Neural cell (in vitro differentiated cells): ENCODE measurements around the gene NLN.

ENCODE experiments used
- POLR2AphosphoS5 ChIP-seq: IDR thresholded peaks from 2 replicates; pipeline ENCODE4 v1.6.1; 2012
- RAD21 ChIP-seq: fragments of 450-650 bp; conservative IDR thresholded peaks from 2 replicates; pipeline ENCODE4 v1.6.1; 2014; ENCODE audit warnings: antibody characterized with exemption, mild to moderate bottlenecking, moderate library complexity
- TAF1 ChIP-seq: IDR thresholded peaks from 2 replicates; pipeline ENCODE4 v1.6.1; 2012; ENCODE audit warnings: low read depth
- TF ChIP-seq, protein P1 (sequence below): IDR thresholded peaks from 2 replicates; pipeline ENCODE4 v1.6.1; 2012; ENCODE audit warnings: borderline replicate concordance
- TF ChIP-seq, protein P2 (sequence below): fragments of 450-650 bp; IDR thresholded peaks from 2 replicates; pipeline ENCODE4 v1.5.1; 2014; ENCODE audit warnings: antibody characterized with exemption, mild to moderate bottlenecking, moderate library complexity; ENCODE audit not compliant: poor library complexity, severe bottlenecking

DNA sequence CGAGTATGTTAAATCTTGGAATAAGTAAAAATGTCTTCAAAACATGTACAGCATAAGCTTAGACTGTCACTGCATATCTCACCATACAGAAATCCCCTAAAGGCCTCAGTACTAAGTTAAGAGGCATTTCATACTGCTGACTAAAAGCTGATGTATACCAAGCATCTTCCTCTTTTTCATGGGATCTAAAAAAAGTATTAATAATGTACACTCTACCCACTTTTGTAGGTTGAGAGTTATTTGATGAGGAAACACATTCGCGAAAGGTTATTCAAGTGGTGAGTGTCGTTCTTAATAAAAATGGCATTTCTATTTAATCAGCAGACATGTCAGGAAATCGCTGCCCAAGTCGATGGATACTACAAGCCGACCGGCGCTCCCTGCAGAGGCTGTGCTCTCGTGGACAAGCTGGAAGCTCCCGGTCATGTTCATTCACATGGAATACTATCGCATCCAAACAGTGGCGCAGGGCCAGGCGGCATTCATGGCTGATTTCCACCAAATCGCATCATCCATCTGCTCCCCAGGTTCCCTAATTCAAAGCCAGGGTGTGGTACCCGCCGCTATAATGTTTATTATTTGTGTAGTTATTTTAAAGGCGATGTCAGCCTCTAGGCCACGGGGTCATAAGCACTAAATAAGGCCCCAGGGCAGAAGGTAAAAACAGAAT is 820 bp upstream of the NLN start:
- TF ChIP-seq, protein P1, sequence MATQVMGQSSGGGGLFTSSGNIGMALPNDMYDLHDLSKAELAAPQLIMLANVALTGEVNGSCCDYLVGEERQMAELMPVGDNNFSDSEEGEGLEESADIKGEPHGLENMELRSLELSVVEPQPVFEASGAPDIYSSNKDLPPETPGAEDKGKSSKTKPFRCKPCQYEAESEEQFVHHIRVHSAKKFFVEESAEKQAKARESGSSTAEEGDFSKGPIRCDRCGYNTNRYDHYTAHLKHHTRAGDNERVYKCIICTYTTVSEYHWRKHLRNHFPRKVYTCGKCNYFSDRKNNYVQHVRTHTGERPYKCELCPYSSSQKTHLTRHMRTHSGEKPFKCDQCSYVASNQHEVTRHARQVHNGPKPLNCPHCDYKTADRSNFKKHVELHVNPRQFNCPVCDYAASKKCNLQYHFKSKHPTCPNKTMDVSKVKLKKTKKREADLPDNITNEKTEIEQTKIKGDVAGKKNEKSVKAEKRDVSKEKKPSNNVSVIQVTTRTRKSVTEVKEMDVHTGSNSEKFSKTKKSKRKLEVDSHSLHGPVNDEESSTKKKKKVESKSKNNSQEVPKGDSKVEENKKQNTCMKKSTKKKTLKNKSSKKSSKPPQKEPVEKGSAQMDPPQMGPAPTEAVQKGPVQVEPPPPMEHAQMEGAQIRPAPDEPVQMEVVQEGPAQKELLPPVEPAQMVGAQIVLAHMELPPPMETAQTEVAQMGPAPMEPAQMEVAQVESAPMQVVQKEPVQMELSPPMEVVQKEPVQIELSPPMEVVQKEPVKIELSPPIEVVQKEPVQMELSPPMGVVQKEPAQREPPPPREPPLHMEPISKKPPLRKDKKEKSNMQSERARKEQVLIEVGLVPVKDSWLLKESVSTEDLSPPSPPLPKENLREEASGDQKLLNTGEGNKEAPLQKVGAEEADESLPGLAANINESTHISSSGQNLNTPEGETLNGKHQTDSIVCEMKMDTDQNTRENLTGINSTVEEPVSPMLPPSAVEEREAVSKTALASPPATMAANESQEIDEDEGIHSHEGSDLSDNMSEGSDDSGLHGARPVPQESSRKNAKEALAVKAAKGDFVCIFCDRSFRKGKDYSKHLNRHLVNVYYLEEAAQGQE: no peak
- no peak for TF ChIP-seq RAD21
- TF ChIP-seq POLR2AphosphoS5: no peak
- TF ChIP-seq, protein P2, sequence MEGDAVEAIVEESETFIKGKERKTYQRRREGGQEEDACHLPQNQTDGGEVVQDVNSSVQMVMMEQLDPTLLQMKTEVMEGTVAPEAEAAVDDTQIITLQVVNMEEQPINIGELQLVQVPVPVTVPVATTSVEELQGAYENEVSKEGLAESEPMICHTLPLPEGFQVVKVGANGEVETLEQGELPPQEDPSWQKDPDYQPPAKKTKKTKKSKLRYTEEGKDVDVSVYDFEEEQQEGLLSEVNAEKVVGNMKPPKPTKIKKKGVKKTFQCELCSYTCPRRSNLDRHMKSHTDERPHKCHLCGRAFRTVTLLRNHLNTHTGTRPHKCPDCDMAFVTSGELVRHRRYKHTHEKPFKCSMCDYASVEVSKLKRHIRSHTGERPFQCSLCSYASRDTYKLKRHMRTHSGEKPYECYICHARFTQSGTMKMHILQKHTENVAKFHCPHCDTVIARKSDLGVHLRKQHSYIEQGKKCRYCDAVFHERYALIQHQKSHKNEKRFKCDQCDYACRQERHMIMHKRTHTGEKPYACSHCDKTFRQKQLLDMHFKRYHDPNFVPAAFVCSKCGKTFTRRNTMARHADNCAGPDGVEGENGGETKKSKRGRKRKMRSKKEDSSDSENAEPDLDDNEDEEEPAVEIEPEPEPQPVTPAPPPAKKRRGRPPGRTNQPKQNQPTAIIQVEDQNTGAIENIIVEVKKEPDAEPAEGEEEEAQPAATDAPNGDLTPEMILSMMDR: no peak
- no peak for TF ChIP-seq TAF1
